Measurements from ENCODE around the gene SREBF2.

- TF ChIP-seq CTCF (IDR thresholded peaks at IDR 0.05; ENCODE audit: low read length): no peak
- no peak for TF ChIP-seq EZH2 (IDR thresholded peaks at IDR 0.05; ENCODE audit: borderline replicate concordance, low read length)
Observed at GRCh38 chr22:41816871-41817270, 16.0 kb upstream of the SREBF2 start.
